ENCODE measurements around the gene CNTNAP2.
"Not testable (repeated sequence)": the region's sequence is repeated elsewhere in the genome, so short reads cannot be mapped to it uniquely, and the experiment has no call there.

Gene CNTNAP2

GRCh38 chr7:147731311-147731710, 1614.7 kb downstream of the CNTNAP2 start:
- TF ChIP-seq CTCF (IDR thresholded peaks at IDR 0.05; ENCODE audit: low read depth, low read length, missing control alignments) = no peak
- DNase-seq (ENCODE audit: extremely low read depth, low read depth) = no peak
- no peak overlapping the region for H3K4me3 ChIP-seq (replicated peaks; ENCODE audit: low read depth, low read length)

- not testable (repeated sequence) for H3K4me3 ChIP-seq (replicated peaks; ENCODE audit: low read depth, low read length); DNase-seq (ENCODE audit: extremely low read depth, low read depth)
Measured at GRCh38 chr7:147737559-147738214, 1621.1 kb downstream of the CNTNAP2 start.

- TF ChIP-seq CTCF (IDR thresholded peaks at IDR 0.05; ENCODE audit: low read depth, low read length, missing control alignments) = no peak
- H3K4me3 ChIP-seq (replicated peaks; ENCODE audit: low read depth, low read length) = no peak overlapping the region
- DNase-seq (ENCODE audit: extremely low read depth, low read depth) = no peak
Measured at GRCh38 chr7:147742301-147742700, 1625.7 kb downstream of the CNTNAP2 start.

- H3K4me3 ChIP-seq (replicated peaks; ENCODE audit: low read depth, low read length) = no peak overlapping the region
- DNase-seq (ENCODE audit: extremely low read depth, low read depth) = no peak
- TF ChIP-seq CTCF (IDR thresholded peaks at IDR 0.05; ENCODE audit: low read depth, low read length, missing control alignments) = no peak
Measured at GRCh38 chr7:147756300-147756699, 1639.7 kb downstream of the CNTNAP2 start.

- TF ChIP-seq CTCF (IDR thresholded peaks at IDR 0.05; ENCODE audit: low read depth, low read length, missing control alignments) = no peak
- DNase-seq (ENCODE audit: extremely low read depth, low read depth) = no peak
- no peak overlapping the region for H3K4me3 ChIP-seq (replicated peaks; ENCODE audit: low read depth, low read length)
Measured at GRCh38 chr7:147759327-147759943, 1642.8 kb downstream of the CNTNAP2 start.

DNA sequence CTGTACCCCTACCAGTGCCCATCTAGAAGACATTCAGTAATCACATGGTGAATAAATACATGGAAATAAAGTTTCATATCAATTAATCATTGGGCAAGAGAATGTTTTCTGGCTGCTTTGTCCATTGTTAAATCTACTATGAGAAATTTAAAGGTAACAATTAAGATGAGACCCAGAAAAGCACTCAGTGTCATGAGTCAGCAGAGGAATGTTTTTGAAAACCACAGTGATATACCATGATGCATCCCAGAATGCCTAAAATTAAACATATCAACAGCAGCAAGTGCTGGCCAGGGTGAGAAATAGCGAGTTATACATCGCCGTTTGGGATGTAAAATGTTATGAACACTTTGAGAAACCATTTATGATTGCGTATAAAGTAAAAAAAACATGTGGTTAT, 1648.7 kb downstream of the CNTNAP2 start:
- no peak for TF ChIP-seq CTCF (IDR thresholded peaks at IDR 0.05; ENCODE audit: low read depth, low read length, missing control alignments)
- no peak overlapping the region for H3K4me3 ChIP-seq (replicated peaks; ENCODE audit: low read depth, low read length)
- DNase-seq (ENCODE audit: extremely low read depth, low read depth) = no peak

- H3K4me3 ChIP-seq (replicated peaks; ENCODE audit: low read depth, low read length) = no peak overlapping the region
- no peak for DNase-seq (ENCODE audit: extremely low read depth, low read depth)
- TF ChIP-seq CTCF (IDR thresholded peaks at IDR 0.05; ENCODE audit: low read depth, low read length, missing control alignments) = no peak
Measured at GRCh38 chr7:147771344-147771743, 1654.7 kb downstream of the CNTNAP2 start.
